Measurements from ENCODE around the gene RNF149.

DNA sequence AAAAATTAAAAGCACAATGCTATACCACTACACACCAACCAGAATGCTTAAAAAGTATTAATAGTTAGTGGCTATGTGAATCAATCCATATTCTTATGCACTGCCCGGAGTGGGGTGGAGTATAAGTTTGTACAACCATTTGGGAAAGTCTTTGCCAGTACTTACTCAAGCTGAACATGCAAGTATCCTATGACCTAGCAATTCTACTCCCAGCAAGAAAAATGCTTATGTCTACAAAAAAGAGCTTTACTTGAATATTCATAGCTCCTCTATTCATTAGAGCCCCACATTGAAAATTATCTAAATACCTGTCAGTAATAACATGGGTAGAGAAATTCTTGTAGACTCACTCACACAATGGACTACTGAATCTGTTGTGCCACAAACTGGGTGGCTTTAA, 77.3 kb downstream of the RNF149 start:
- TF ChIP-seq, protein P1, sequence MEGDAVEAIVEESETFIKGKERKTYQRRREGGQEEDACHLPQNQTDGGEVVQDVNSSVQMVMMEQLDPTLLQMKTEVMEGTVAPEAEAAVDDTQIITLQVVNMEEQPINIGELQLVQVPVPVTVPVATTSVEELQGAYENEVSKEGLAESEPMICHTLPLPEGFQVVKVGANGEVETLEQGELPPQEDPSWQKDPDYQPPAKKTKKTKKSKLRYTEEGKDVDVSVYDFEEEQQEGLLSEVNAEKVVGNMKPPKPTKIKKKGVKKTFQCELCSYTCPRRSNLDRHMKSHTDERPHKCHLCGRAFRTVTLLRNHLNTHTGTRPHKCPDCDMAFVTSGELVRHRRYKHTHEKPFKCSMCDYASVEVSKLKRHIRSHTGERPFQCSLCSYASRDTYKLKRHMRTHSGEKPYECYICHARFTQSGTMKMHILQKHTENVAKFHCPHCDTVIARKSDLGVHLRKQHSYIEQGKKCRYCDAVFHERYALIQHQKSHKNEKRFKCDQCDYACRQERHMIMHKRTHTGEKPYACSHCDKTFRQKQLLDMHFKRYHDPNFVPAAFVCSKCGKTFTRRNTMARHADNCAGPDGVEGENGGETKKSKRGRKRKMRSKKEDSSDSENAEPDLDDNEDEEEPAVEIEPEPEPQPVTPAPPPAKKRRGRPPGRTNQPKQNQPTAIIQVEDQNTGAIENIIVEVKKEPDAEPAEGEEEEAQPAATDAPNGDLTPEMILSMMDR (IDR thresholded peaks at IDR 0.05 in 2 of 3, conservative IDR thresholded peaks at IDR 0.05 in 1 of 3; ENCODE audit: insufficient read depth in 2 of 3, low read depth in 1 of 3, low read length in 3 of 3): no peak
- TF ChIP-seq, protein P2, sequence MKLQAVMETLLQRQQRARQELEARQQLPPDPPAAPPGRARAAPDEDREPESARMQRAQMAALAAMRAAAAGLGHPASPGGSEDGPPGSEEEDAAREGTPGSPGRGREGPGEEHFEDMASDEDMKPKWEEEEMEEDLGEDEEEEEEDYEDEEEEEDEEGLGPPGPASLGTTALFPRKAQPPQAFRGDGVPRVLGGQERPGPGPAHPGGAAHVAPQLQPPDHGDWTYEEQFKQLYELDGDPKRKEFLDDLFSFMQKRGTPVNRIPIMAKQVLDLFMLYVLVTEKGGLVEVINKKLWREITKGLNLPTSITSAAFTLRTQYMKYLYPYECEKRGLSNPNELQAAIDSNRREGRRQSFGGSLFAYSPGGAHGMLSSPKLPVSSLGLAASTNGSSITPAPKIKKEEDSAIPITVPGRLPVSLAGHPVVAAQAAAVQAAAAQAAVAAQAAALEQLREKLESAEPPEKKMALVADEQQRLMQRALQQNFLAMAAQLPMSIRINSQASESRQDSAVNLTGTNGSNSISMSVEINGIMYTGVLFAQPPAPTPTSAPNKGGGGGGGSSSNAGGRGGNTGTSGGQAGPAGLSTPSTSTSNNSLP (IDR thresholded peaks at IDR 0.05; ENCODE audit: borderline replicate concordance, low read depth, low read length): no peak
- TF ChIP-seq GATA2 (CRISPR knock-in tag; IDR thresholded peaks at IDR 0.05) (no peak), SNIP1 (IDR thresholded peaks at IDR 0.05; ENCODE audit: low read depth) (no peak), ZBTB7A (IDR thresholded peaks at IDR 0.05; ENCODE audit: borderline replicate concordance, control insufficient read depth, low read depth, low read length) (no peak), ZNF311 (CRISPR knock-in tag; IDR thresholded peaks at IDR 0.05) (no peak)
- TF ChIP-seq, protein P3, sequence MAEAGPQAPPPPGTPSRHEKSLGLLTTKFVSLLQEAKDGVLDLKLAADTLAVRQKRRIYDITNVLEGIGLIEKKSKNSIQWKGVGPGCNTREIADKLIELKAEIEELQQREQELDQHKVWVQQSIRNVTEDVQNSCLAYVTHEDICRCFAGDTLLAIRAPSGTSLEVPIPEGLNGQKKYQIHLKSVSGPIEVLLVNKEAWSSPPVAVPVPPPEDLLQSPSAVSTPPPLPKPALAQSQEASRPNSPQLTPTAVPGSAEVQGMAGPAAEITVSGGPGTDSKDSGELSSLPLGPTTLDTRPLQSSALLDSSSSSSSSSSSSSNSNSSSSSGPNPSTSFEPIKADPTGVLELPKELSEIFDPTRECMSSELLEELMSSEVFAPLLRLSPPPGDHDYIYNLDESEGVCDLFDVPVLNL (CRISPR knock-in tag; IDR thresholded peaks at IDR 0.05; ENCODE audit: low read depth): no peak
